ENCODE measurements around the gene ENOX1.

Gene ENOX1

GRCh38 chr13:43251961-43252360 lies 534.8 kb downstream of the ENOX1 start:
- DNase-seq (ENCODE audit: low read depth): no peak

- DNase-seq (ENCODE audit: low read depth): no peak
Measured at GRCh38 chr13:43246382-43246781, 540.4 kb downstream of the ENOX1 start.

- DNase-seq (ENCODE audit: low read depth): peak; percentile 93
Measured at GRCh38 chr13:43245374-43245964, 541.3 kb downstream of the ENOX1 start.

GRCh38 chr13:43244481-43244880 lies 542.3 kb downstream of the ENOX1 start:
- no peak for DNase-seq (ENCODE audit: low read depth)

GRCh38 chr13:43243711-43244110 lies 543.1 kb downstream of the ENOX1 start:
- DNase-seq (ENCODE audit: low read depth): no peak

GRCh38 chr13:43242040-43242439 lies 544.7 kb downstream of the ENOX1 start:
- peak; percentile 37 for DNase-seq (ENCODE audit: low read depth)

GRCh38 chr13:43240278-43240677 lies 546.5 kb downstream of the ENOX1 start:
- DNase-seq (ENCODE audit: low read depth): no peak

- DNase-seq (ENCODE audit: low read depth): peak; percentile 55
Measured at GRCh38 chr13:43239275-43239840, 547.4 kb downstream of the ENOX1 start.

GRCh38 chr13:43238341-43239083 lies 548.3 kb downstream of the ENOX1 start:
- DNase-seq (ENCODE audit: low read depth): no peak

GRCh38 chr13:43237616-43238015 lies 549.2 kb downstream of the ENOX1 start:
- peak; percentile 86 for DNase-seq (ENCODE audit: low read depth)

- DNase-seq (ENCODE audit: low read depth): peak; percentile 62
Measured at GRCh38 chr13:43235028-43235427, 551.7 kb downstream of the ENOX1 start.

- peak; percentile 73 for DNase-seq (ENCODE audit: low read depth)
Measured at GRCh38 chr13:43232873-43233265, 553.9 kb downstream of the ENOX1 start.

GRCh38 chr13:43232144-43232872 lies 554.5 kb downstream of the ENOX1 start:
- DNase-seq (ENCODE audit: low read depth): no peak

GRCh38 chr13:43230989-43231388 lies 555.8 kb downstream of the ENOX1 start:
- peak; percentile 28 for DNase-seq (ENCODE audit: low read depth)

- peak; percentile 90 for DNase-seq (ENCODE audit: low read depth)
Measured at GRCh38 chr13:43229506-43229905, 557.3 kb downstream of the ENOX1 start.

- peak; percentile 71 for DNase-seq (ENCODE audit: low read depth)
Measured at GRCh38 chr13:43227721-43228120, 559.1 kb downstream of the ENOX1 start.

GRCh38 chr13:43223216-43223615 lies 563.6 kb downstream of the ENOX1 start:
- no peak for DNase-seq (ENCODE audit: low read depth)

- no peak for DNase-seq (ENCODE audit: low read depth)
Measured at GRCh38 chr13:43222086-43222485, 564.7 kb downstream of the ENOX1 start.

- DNase-seq (ENCODE audit: low read depth): peak; percentile 62
Measured at GRCh38 chr13:43221611-43222010, 565.2 kb downstream of the ENOX1 start.

- DNase-seq (ENCODE audit: low read depth): no peak
Measured at GRCh38 chr13:43220873-43221595, 565.7 kb downstream of the ENOX1 start.

GRCh38 chr13:43214124-43214523 lies 572.6 kb downstream of the ENOX1 start:
- DNase-seq (ENCODE audit: low read depth): no peak

GRCh38 chr13:43206838-43207237 lies 579.9 kb downstream of the ENOX1 start:
- no peak for DNase-seq (ENCODE audit: low read depth)
